GM12892 (cell line): ENCODE measurements around the gene CDKAL1.
"Not testable (repeated sequence)": the region's sequence is repeated elsewhere in the genome, so short reads cannot be mapped to it uniquely, and the experiment has no call there.

ENCODE experiments used
- DNase-seq: peaks from one replicate; pipeline ENCODE4 v3.0.0; 2011; ENCODE audit not compliant: insufficient read length
- FAIRE-seq: peaks from 2 replicates; lab custom pipeline; 2011; peaks lifted over from hg19 to GRCh38; lab: Jason Lieb, UNC
- POLR2A ChIP-seq: IDR thresholded peaks from 2 replicates; pipeline ENCODE4 v1.6.1; 2011; ENCODE audit warnings: low read depth, low read length, control low read depth
- POLR2AphosphoS5 ChIP-seq: IDR thresholded peaks from 2 replicates; pipeline ENCODE4 v1.6.1; 2011; ENCODE audit warnings: low read depth, low read length, control low read depth
- TAF1 ChIP-seq: IDR thresholded peaks from 2 replicates; pipeline ENCODE4 v1.6.1; 2011; ENCODE audit warnings: low read depth, mild to moderate bottlenecking, control low read depth, low read length, borderline replicate concordance

Gene CDKAL1

DNA sequence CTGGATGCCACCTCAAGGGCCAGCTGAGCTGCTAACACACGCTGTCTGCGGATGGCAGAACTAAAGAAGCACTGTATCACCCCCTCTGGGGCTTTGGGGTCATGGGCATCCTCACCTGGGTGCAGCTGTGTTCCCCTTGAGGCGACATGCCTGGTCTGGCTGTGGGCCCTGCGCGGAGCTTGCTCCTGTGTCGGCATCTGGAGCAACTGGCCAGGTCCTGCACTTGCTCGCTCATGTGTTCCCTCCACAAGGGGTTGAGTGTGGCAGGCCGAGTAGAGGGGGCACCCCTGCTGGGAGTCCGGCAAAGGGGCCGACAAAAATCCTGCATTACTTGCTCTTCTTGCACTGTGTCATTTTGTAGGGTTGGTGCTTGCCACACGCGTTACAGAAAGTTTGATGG is 189.0 kb downstream of the CDKAL1 start:
- FAIRE-seq (no peak), DNase-seq (no peak)
- no peak for TF ChIP-seq TAF1
- TF ChIP-seq POLR2A: no peak
- TF ChIP-seq POLR2AphosphoS5: no peak

DNA sequence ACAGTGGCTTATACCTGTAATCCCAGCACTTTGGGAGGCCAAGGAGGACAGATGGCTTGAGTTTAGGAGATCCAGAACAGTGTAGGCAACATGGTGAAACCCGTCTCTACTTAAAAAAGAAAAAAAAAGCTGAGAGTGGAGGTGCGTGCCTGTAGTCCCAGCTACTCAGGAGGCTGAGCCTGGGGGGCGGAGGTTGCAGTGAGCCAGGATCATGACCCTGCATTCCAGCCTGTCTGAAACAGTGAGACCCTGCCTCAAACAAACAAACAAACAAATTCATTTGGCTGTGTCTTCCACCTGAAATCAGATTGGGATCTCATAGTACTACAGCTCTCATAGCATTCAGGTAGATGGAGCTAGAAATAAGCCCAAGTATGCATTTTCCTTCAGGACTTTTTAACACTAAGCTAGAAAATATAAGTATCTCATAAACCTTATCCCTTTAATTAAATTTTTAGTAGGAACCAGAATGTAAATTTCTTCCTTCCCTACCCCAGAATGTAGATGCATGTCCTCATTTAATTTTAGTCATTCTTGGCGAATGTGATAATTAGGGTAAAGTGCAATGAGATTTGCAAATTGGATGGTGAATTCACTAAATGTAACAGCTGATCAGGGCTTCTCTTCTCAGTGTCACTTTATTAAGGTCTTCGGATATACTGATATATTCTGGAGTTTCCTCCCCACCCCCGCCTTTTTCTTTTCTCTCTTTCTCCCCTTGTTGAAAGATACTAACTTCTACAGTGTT is 190.4 kb downstream of the CDKAL1 start:
- FAIRE-seq (no peak), DNase-seq (no peak)
- TF ChIP-seq POLR2AphosphoS5 (no peak), TAF1 (no peak), POLR2A (no peak)

DNA sequence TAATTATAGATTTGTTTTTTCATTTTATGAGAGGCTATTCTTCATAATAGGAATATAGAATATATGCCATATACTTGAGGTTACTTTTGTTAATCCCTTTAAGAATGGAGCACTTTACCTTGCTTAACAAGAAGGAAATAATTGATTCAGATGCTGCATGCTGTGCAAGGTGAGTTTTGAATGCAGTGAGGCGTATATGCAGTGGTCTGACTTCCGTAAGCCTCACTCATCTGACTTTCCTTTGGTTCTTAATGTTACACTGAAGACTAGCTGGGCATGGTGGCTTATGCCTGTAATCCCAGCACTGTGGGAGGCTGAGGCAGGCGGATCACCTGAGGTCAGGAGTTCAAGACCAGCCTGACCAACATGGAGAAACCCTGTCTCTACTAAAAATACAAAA is 191.0 kb downstream of the CDKAL1 start:
- DNase-seq, FAIRE-seq: not testable (repeated sequence)

DNA sequence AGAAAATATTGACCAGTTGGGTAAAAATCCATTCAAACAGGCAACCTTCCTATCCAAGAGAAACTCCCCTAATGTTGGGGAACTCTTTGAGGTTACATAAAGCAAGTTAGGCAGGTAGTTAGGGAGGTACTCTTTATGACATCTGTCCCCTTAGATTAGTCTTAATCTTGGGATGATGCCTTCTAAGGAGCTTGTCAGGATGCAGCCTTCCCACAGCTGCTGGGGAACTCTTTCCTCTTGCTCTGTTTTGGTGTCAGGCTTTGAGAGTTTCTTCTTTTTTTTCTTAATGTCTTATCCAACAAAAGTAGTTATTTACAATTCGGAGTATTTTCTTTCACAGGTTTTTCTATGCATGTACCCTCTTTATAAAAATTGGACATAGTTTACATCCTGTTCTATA is 194.8 kb downstream of the CDKAL1 start:
- TF ChIP-seq POLR2A: no peak
- no peak for TF ChIP-seq TAF1
- TF ChIP-seq POLR2AphosphoS5: no peak
- peak; percentile 57 for FAIRE-seq
- no peak for DNase-seq

DNA sequence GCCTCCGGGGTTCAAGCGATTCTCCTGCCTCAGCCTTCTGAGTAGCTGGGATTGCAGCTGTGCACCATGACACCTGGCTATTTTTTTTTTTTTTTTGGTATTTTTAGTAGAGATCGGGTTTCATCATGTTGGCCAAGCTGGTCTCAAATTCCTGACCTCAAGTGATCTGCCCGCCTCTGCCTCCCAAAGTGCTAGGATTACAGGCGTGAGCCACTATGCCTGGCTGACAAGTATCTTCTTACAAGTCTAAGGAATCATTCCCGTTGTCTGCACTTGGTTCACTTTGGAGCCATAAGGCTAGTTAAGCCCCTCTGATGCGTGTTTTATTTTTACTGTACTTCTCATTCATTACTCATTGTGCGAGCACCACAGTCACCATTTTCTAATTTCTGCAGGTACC is 198.1 kb downstream of the CDKAL1 start:
- not testable (repeated sequence) for DNase-seq, FAIRE-seq

DNA sequence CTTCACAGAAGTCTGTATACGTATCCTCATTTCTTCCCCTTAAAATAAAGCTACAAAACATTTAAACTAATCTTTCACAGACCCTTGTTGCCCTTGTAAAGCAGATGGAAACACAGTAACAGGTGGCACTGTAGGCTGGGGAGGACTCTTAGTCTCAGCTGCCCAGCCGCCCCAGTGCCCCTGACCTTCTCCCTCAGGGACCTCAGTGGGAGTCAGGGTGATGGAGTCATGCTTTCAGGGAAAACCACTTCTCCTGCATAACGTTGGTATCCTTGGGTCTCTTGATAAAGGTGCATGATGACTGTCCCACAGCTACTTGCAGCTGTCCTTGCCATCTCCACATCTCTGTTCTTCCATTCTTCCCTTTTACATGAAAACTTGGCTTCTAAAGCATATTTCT is 198.6 kb downstream of the CDKAL1 start:
- TF ChIP-seq TAF1: no peak
- FAIRE-seq (no peak), DNase-seq (no peak)

DNA sequence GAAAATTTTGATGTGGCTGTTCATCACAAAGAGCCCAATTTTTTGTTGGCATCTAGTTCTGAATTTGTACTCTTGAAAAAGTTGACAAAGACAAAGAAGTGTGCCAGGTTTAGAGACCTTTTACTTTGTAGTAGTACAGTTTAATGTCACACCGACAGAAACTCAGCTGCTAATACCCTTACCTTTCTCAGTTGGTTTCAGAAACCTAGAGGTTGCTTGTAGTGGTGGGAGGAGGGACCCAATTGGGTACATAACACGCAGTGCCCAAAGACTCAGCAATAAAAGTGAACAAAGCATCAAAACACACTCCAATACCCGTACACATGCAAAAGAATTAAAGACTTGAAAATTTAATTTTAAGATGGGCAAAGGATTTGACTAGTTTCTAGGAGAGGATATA is 203.7 kb downstream of the CDKAL1 start:
- DNase-seq (no peak), FAIRE-seq (no peak)
- TF ChIP-seq TAF1 (no peak), POLR2A (no peak), POLR2AphosphoS5 (no peak)

DNA sequence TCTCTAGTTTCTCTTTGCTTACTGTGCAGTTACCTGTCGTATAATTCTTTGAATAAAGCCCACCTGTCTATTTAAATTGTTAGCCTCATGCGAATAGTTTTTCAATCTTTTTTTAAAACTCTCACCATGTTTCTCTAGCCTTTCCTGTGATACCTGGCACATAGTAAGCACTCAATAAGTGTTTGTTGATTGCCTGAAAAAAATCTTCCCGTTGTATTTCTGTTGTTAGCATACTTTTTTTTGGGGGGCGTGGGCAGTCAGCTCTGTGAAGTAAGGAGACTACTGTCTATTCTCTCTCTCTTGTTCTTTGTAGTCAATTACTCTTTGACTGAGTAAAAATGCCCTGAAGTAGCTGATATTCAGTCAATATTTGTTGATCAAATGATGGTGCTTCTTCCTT is 205.8 kb downstream of the CDKAL1 start:
- FAIRE-seq (no peak), DNase-seq (no peak)
- TF ChIP-seq TAF1 (no peak), POLR2AphosphoS5 (no peak), POLR2A (no peak)

DNA sequence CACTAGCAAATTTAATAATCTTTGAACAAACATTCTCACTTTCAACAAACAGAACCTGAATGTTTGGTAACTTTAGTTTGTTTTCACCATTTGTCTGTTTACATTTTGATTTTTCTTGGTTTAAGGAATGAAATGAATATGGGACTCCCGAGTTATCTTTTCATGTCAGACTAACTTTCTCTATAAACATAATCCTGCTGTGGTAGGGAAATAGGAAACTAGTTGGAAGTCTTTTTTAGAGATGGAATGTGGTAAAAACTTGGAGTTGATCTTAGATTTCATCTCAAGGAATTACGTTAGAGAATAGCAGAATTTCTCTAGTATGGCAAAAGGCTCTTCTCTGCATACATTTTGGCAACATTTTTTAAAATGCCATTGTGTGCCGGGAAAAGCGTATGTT is 206.5 kb downstream of the CDKAL1 start:
- DNase-seq: no peak
- TF ChIP-seq POLR2A: no peak
- TF ChIP-seq TAF1: no peak
- no peak for TF ChIP-seq POLR2AphosphoS5

DNA sequence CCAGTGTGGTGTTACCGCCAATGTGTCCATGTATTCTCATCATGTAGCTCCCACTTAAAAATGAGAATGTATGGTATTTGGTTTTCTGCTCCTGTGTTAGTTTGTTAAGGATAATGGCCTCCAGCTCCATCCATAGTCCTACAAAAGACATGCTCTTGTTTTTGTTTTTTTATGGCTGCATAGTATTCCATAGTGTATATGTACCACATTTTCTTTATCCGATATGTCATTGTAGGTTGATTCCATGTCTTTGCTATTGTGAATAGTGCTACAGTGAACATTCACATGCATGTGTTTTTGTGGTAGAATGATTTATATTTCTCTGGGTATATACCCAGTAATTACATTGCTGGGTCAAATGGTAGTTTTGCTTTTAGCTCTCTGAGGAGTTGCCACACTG is 207.2 kb downstream of the CDKAL1 start:
- DNase-seq (no peak), FAIRE-seq (no peak)
- TF ChIP-seq TAF1 (no peak), POLR2AphosphoS5 (no peak), POLR2A (no peak)

More for the DNA sequence above, 206.5 kb downstream of the CDKAL1 start:
- FAIRE-seq: no peak

DNA sequence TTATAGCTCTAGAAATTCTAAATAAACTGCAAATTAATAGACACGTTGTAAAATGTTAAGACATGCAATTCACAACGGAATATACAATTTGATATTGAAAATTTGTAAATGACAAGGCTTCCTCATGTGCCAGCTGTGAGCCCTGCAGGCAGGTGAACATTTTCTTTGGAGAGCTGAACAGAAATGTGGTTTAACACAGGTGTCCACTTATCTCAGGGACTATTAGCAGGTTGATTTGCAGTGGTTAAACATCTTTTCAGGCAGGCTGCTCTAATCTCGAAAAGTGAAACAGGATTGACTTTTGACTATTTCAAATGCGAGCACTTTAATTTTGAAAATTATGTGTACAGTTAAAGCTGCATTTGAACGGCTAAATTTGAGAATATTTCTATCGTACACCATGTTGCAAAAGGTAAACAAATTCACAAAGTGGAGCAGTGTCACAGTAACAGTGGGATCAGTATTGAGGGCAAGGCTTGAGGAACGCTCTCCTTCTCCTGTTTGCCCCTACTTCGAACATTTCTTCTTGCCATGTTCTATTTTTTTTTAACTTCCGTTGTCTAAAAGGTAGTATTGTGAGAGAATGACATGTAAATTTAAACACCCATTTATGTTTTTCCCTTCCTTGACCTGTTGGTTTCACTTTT is 210.8 kb downstream of the CDKAL1 start:
- DNase-seq: no peak
- TF ChIP-seq POLR2AphosphoS5: no peak

DNA sequence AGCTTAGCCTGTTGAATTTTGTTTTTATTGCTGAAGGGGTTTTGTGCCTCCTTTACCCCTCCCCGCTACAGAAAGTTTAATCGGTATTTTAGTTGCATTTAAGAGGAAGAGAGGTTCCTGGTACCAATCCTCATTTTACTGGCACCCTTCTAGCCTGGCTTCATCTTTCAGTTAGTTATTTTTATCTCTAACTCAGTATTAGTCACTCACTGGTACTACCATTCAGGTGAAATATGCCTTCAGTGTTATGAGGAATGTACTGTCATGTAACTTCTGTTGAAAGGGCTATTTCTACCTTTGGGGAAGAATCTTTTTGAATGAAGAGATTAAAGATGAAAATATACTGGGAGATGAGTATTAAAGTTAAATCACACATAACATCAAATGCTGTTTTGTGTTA is 211.8 kb downstream of the CDKAL1 start:
- FAIRE-seq (no peak), DNase-seq (no peak)
- TF ChIP-seq TAF1 (no peak), POLR2AphosphoS5 (no peak), POLR2A (no peak)

More for the DNA sequence above, 210.8 kb downstream of the CDKAL1 start:
- FAIRE-seq: peak; percentile 38

DNA sequence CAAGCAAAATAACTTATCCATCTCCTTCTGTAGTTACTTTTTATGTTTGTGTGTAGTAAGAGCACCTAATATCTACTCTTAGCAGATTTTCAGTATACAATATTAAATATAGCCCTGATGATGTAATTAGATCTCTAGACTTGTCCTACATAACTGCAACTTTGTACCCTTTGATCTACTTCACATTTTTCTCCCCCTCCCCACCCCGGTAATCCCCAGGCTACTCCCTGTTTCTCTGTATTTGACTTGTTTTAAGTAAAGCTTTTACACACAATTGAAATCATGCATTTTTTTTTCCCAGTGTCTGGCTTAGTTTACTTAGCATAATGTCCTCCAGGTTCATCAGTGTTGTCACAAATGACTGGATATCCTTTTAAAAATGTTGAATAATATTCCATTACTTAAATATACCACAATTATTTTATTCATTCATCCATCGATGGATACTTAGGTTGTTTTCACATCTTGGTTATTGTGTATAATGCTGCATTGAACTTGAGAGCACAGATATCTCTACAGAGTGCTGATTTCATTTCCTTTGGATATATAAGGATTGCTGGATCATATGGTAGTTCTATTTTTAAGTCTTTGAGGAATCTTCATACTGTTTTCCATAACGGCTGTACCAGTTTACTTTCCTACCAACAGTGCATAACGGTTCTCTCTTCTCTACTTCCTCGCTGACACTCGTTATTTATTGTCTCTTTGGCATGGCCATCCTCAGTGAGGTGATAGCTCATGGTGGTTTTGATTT is 212.7 kb downstream of the CDKAL1 start:
- TF ChIP-seq TAF1 (no peak), POLR2AphosphoS5 (no peak), POLR2A (no peak)
- DNase-seq (no peak), FAIRE-seq (no peak)

DNA sequence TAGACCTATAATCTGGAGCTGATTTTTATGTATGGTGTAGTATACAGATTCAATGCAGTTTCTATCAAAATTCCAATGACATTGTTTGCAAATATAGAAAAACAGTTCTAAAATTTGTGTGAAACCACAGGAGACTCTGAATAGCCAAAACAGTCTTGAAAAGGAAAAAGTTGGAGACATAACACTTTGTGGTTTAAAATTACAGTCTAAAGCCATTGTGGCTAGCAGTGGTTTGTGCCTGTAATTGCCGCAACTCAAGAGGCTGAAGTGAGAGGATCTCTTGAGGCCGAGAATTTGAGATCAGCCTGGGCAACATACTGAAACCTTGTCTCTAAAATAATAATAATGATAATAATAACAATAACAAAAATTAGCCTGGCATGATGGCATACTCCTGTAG is 213.7 kb downstream of the CDKAL1 start:
- TF ChIP-seq POLR2A: no peak
- TF ChIP-seq POLR2AphosphoS5: no peak
- TF ChIP-seq TAF1: no peak
- no peak for DNase-seq
- no peak for FAIRE-seq
